Adipose tissue (tissue), 3 donors: Measurements from ENCODE around the gene RNASE4. TPM values are rescaled to one million over a fixed set of nuclear protein-coding genes. Genes with fewer than 3 reads are reported as not detected.
"Not testable (repeated sequence)": the region's sequence is repeated elsewhere in the genome, so short reads cannot be mapped to it uniquely, and the experiment has no call there.

Experiments
- H3K27ac ChIP-seq: one replicate; pipeline ENCODE4 v1.5.1; 2013; ENCODE audit warnings: low read depth, low read length
- WGBS, 3 donors: extraction: QIAGEN DNeasy Blood & Tissue Kit; methylation state at CpG; one replicate each; pipeline ENCODE4 v1.1.7; 2013; 5-methylcytosine and 5-hydroxymethylcytosine counted together
- polyA plus RNA-seq, 3 donors: library from polyadenylated mRNA; stranded (reverse); fragments of 200-250 nt; gene quantifications; one replicate each; pipeline ENCODE4 v1.2.3, GENCODE V29; 2013
- donor health status: healthy with polysubstance abuse.
- donor health status: Bipolar disorder and iron deficiency.
- donor health status: healthy.

Gene RNASE4
- polyA plus RNA-seq, 3 donors = 19.6 to 117 (median 78.8) TPM

DNA sequence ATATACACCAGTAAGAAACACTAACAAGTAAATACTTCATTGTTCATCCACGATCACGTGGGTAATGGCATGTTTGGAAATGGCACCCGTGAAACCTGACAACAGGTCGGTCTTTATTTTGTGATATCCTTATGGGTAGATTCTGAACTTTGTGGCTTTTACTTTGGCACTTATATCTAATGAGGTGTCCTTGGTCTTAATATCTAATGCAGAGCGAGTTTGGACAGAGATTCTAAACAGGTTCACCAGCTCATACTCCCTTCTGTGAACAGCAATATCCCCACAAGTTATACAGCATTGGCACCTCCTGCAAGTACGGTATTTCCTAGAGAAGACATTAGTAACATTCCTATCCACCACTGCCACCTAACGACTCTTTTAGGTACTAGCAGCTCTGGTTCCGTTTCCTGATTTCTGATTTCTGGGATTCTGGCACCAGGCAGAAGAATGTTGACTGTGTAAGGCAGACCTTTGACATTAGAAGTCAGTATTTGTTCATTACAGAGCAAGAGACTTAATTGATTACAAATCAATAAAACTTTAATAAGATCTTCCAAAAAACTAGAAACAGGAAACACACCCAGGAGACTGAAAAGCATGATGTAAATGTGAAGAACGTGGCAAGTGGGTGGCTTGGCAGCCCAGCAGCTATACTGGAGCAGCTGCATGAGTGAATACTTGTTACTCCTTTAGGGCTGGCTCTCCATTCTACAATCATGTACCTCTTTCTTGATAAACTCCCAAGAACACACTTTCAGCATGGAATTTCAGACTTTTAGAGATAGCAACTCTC, 6.7 kb downstream of the RNASE4 start:
- WGBS, 3 donors = 15 to 31% (median 24%) methylated on average over 9 of the region's 9 CpGs
- H3K27ac ChIP-seq = no peak overlapping the region

DNA sequence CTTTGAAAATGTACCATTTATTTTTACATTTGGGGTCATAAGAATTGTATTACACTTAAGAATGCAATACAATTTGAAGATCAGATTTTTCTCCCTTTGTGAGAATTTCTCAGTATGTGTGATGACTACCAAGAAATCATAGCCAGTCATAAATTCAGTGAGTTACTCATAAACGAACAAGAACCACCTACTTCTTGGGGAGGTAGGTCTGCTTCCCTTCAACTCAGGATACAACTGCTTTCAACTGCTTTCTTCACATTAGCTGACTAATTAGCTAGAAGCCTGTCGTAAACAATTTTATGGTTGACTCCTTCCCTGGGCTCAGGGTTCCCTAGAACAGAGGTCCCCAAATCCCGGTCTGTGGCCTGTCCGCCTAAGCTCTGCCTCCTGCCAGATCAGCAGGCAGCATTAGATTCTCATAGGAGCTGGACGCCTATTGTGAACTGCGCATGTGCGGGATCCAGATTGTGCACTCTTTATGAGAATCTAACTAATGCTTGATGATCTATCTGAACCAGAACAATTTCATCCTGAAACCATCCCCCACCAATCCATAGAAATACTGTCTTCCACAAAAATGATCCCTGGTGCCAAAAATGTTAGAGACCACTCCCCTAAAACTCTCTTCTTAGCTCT, 7.9 kb downstream of the RNASE4 start:
- H3K27ac ChIP-seq = no peak overlapping the region
- 83 to 88% (median 87%) methylated on average over 7 of the region's 7 CpGs for WGBS, 3 donors

DNA sequence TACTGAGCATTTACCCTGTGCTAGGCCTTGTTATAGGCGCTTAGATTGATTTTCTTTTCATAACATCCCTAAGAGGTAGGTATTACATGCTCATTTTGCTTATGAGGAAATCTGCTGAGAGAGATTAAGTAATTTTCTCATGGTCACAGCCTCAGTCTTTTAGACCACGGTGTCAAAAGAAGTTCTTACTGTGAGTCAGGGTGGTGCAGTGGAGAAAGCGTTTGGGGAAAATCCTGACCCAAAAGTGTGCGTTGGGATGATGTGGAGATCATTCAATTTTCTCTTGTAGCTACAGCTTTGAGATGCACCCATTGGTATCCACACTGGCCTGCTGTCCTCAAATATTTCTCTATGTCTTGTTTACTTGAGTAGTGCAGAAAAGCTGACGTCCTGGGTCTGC, 12.4 kb downstream of the RNASE4 start:
- H3K27ac ChIP-seq = no peak overlapping the region
- 76 to 86% (median 78%) methylated on average over 5 of the region's 5 CpGs for WGBS, 3 donors

DNA sequence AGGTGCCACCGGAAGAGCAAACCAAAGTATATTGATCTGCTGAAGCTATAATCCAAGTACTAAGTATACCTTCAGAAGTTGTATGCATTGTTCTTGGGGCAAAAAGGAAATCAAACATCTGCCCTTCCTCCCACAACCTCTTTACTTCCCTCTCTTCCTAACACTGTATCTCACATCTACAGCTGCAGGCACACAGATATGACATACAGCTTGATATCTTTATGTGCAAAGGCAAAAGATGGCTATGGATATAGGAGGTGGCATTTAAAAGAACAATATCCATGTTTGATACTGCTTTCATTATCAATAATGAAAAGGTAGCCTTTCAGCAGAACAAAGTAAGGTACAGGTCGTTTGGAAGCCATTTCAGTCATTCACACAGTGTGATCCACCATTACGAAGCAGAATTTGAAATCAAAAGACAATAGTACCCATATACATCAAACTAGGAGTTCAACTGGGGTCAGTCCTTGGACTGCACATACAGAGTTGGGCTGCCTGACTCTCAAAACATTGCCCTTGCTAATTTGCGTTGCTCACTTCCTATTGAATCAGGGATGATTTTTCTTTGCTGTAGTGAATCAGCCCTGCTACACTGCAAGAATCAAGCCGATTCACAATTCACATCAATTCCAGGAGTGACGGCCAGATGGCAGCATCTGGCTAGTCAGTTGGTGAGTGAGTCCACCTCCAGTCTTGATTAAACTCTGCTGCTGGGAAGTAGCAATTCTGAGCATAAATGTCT, 13.1 kb downstream of the RNASE4 start:
- 32 to 36% (median 35%) methylated on average over 6 of the region's 6 CpGs for WGBS, 3 donors
- no peak overlapping the region for H3K27ac ChIP-seq

DNA sequence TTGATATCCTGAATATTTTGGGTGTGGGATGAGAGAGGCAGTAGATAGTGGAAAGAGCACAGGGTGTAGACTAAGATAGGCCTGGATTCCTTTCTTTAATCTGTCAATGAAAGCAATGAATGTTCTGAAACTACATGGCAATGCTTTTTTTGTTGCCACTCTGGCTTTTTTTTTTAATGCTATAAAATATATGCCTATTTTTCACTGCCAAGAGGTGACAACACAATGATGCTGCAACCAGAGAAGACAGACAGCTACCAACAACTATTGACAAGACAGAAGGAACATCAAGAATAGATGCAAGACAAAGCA, 13.6 kb downstream of the RNASE4 start:
- no peak overlapping the region for H3K27ac ChIP-seq

DNA sequence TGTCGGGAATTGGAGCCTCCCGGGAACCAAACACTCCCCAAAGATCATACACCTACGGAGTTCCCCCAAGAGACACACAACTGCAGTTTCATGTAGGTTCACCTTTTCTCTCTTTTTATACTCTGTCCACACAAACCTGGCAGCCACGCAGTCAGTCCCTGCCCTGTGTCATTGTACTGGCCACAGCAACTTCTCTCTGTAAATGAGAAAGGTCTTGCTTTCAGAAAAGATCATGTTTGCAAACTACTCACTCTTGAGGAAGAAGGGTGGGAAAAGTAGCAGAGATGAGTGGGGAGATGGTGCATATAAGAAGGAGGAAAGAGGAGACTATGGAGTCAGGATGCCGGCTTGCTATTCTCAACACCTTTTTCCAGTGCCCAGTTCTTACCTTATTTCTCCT, 14.6 kb downstream of the RNASE4 start:
- WGBS, 3 donors = 82 to 88% (median 86%) methylated on average over 5 of the region's 5 CpGs
- H3K27ac ChIP-seq = no peak overlapping the region

DNA sequence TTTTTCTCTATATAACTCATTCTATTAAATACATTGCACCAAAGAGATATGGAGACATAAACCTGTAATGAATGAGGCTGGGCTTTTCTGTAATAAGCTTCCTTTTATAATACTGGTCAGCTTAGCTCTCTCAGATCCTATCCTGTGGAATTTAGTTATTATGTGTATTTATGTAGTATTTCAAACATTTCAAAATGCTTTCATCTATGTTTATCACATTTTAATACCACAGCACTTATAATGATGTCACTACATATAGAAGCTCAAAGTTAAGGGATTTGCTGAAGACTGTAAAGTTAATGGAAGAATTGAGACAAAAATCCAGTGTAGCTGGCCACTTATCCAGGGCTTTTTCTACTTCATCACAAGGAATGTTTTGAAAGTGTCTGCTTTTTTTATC, 15.6 kb downstream of the RNASE4 start:
- H3K27ac ChIP-seq = no peak overlapping the region

DNA sequence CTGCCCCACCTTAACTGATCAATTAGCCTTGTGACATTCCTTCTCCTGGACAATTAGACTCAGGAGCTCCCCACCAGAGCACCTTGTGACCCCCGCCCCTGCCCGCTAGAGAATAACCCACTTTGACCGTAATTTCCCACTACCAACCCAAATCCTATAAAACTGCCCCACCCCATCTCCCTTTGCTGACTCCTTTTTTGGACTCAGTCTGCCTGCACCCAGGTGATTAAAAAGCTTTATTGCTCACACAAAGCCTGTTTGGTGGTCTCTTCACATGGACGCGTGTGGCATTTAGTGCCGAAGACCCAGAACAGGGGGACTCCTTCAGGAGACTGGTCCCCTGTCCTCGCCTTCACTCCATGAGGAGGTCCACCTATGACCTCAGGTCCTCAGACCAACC, 16.6 kb downstream of the RNASE4 start:
- 92 to 96% (median 94%) methylated on average over 7 of the region's 7 CpGs for WGBS, 3 donors
- not testable (repeated sequence) for H3K27ac ChIP-seq

DNA sequence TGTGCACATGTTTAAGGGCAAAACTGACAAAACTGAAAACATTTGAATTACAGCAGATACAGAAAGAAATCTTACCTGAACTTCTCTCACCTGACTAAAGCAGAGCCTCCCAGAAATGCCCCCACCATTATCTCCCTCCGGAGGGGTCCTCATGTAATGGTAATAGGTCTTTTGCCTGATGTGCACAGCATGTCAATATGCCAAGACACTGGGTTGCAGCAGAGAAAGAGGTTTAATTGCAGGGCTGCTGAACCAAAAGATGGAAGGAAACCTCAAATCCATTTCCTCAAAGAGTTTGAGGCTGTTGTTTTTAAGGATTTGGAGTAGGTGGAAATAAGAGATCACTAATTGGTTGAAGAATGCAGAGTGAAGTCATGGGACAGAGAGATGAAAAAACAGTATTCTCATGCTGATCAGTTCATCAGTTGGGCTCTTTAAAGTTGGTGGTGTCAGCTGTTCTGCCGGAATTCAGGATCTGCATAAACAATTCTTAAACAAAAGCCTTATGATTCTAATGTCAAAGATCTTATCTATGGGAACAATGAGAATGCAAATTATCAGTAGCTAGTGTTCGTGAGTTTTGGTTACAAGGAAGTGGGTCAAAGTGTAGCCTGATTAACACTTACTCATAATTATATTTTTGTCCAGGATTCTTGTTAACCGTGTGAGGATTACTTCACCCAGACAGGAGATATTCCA, 22.4 kb downstream of the RNASE4 start:
- no peak overlapping the region for H3K27ac ChIP-seq
- 33 to 58% (median 44%) methylated on average over 4 of the region's 4 CpGs for WGBS, 3 donors

DNA sequence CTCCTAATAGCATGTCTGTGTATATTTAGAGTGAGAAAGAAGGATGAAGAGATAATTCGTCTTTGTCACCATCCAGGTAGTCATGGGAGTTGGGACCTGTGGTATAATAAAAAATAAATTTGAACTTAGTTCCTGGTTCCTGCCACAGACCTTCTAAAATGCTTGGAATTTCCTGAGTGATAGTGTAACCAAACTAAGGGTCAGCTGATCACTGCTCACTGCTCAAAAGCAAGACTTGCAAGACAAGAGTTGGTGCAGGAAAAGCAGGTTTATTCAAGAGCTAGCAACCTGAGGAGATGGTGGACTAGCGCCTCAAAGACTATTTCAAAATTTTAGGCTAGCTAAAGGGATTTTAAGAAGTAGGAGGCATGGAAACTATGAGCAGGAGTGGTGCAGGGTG, 23.3 kb downstream of the RNASE4 start:
- 53 to 86% (median 80%) methylated on average over 2 of the region's 2 CpGs for WGBS, 3 donors
- no peak overlapping the region for H3K27ac ChIP-seq

DNA sequence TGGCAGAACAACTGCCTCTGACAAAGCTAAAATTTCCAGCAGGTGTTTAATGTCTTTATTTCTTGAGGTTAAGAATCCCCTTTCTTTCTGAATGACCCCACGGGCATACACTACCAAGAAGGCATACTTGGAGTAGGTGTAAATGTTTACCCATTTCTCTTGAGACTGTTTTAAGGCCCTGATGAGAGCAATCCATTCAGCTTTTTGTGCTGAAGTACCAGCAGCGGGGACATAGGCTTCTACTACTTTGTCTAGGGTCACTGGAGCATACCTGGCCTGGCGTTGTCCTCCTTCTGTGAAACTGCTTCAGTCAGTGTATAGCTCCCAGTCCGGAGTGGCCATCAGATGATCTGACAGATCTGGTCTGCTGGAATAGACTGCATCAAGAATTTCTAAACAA, 26.9 kb downstream of the RNASE4 start:
- WGBS, 3 donors = 66 to 70% (median 70%) methylated on average over 4 of the region's 4 CpGs
- H3K27ac ChIP-seq = no peak overlapping the region

DNA sequence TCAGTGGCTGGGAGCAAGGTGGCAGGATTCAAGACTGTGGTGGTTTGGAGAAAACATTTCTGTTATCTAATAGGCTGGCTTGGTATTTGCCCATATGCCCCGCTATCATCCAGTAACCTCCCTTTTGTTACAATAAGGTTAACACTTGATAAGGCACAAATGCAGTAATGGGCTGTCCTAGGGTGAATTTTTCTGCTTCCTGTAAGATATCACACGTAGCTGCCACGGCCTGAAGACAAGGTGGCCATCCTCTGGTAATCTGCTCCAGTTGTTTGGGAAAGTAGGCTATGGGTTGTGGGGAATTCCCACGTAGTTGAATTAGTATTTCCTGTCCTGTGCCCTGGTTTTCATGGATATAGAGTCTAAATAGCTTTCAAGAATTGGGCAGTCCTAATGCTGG, 27.3 kb downstream of the RNASE4 start:
- no peak overlapping the region for H3K27ac ChIP-seq
- WGBS, 3 donors = 49 to 60% (median 55%) methylated on average over 4 of the region's 4 CpGs

DNA sequence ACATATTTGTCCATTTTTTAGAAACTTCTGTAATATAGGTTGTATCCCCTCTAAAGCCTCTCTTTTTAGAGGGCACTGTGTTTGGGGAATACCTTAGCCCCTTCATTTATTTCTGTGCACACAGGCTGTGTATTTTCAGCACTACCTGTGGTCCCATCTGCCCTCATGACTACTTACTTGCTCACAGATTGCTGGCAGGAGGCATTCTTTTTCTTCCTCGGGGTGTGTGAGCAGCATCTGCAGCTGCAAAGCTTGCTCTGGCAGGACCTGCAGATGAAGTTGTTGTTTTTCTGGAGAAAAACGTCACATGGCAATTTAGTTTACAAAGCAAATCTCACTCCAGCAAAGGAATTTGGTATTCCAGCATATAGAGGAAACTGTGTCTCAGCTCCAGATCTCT, 28.5 kb downstream of the RNASE4 start:
- no peak overlapping the region for H3K27ac ChIP-seq
- WGBS, 3 donors = 43 to 55% (median 45%) methylated on average over 2 of the region's 2 CpGs

DNA sequence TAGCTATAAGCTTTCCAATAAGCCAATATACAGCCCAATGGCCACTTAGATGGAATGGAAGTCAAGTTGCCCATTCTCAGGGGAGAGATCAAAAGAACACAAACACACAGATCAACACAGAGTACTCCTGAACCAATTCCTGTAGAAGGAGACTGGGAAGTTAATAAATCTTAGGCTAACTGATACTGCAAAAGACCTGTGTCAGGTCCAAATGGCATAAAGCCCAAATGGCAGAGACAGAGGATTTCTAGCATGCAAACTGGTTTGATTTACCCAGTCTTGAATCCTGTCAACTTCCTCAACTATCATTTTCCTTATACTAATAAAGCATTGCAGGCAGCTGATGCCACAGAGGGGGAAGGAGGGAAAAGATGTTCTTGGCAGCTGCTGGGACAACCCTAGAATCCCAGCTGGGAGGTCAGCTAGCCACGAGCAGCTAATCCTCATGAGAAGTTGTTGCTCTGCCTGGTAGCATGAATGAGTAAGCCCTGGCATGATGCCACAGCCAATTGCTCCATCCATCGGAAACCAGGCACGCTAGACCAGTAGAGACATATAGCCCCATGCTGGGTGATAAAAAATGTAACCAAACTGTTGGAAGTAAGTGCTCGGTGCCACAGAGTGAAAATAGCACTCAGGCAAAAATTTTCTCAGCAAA, 30.4 kb downstream of the RNASE4 start:
- WGBS, 3 donors = 21 to 27% (median 24%) methylated on average over 4 of the region's 4 CpGs
- no peak overlapping the region for H3K27ac ChIP-seq

DNA sequence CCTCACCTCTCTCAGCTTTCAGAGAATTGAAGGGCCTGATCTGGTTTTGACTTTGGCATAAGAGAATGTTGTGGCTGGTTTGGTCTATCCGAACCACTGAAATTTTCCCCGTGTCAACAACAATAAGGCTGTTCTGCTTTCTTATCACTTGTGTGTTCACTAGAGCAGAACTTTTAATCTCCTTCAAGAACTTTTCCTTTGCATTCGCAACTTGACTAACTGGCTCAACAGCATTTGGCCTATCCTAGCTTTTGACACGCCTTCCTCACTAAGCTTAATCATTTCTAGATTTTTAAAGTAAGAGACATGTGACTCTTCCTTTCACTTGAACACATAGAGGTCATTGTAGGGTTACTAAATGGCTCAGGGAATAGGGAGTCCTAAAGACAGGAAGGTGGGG, 35.4 kb downstream of the RNASE4 start:
- 36 to 92% (median 90%) methylated on average over 4 of the region's 4 CpGs for WGBS, 3 donors

DNA sequence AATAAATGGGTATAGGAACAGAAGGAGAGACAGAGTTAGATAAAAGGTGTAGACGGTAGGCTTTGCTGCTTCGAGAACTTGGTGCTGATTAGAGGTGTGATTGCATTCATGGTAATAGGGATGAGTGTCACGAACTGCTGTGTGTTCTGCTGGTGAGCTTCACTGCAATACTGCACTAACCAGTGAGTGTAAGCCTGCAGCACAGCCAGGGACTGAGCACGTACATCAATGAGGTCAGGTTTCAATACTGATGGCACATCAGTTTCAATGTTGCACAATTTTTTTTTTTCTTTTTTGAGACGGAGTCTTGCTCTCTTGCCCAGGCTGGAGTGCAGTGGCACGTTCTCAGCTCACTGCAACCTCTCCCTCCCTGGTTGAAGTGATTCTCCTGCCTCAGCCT, 36.4 kb downstream of the RNASE4 start:
- 82 to 86% (median 84%) methylated on average over 6 of the region's 6 CpGs for WGBS, 3 donors
- no peak overlapping the region for H3K27ac ChIP-seq

More for the DNA sequence above, 35.4 kb downstream of the RNASE4 start:
- H3K27ac ChIP-seq = no peak overlapping the region

DNA sequence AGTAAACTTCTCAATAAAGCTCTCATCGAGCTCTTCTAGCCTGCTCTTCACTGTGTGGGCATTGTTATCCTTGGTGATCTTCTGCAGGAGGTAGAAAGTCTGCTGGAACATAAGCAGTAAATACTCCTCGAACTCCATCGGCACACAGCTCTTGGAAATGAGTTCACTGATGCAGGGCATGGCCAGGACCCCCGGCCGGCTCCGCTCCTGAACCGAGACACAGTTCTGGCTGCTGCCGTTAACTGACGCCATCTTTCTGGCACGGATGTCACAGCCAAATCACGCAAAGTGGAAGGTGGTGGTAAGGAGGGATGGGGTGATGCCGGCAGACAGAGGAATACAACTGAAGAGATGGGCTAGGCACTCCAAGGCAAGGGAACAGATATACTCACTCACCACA, 37.7 kb downstream of the RNASE4 start:
- no peak overlapping the region for H3K27ac ChIP-seq
- WGBS, 3 donors = 94 to 96% (median 94%) methylated on average over 12 of the region's 12 CpGs

DNA sequence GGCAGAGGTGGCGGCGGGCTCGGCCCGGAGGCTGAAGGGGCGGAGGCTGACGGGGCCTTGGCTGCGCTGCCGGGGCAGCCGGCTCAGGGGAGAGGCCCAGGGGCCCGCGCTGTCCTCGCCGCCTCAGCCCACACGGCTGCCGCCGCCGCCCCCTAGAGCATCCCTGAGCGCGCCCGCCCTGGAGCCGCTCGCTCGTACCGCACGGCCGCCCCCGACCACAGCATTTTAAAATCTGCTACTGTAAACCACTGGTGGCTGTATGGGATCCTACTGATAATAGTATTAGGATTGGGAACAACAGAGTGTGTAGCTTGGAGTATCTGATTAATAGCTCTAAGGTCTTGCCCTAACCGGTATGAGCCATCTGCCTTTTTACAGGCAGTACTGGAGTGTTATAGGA, 39.1 kb downstream of the RNASE4 start:
- no peak overlapping the region for H3K27ac ChIP-seq
- 29 to 41% (median 31%) methylated on average over 12 to 28 of the region's 28 CpGs for WGBS, 3 donors

DNA sequence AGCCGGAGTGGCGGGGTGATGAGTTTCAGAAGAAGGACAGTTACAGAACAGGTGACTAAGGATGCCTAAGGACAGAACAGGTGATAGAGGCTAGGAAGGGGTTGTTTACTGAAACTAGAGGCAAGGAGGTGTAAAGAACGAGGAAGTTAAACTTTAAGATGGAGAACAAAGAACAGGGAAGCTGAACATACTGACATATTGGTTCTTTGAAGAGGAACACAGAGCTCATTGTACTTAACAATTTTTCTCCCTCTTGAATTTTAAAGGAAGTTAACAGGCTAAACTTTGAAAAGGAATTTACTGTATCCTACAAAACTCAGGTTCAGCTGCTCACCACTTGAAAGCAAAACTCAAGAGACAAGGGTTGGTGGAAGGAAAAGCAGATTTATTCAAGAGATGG, 41.8 kb downstream of the RNASE4 start:
- 77 to 90% (median 83%) methylated on average over 3 of the region's 3 CpGs for WGBS, 3 donors
- H3K27ac ChIP-seq = not testable (repeated sequence)
